Liver (tissue), 3 donors: ENCODE data around the gene FYB1.

Source experiments
- FOXA1 ChIP-seq: IDR thresholded peaks from 2 replicates; pipeline ENCODE4 v1.6.1; 2016; ENCODE audit warnings: antibody characterized with exemption
- GABPA ChIP-seq, 2 donors: IDR thresholded peaks in 1 of 2; conservative IDR thresholded peaks in 1 of 2; 2 replicates each; pipeline ENCODE4 v1.6.1; 2016; ENCODE audit warnings: antibody characterized with exemption in 2 of 2, mild to moderate bottlenecking in 1 of 2, moderate library complexity in 1 of 2
- JUND ChIP-seq, 2 donors: IDR thresholded peaks; 2 replicates each; pipeline ENCODE4 v1.6.1; 2016; ENCODE audit warnings: antibody characterized with exemption in 2 of 2
- RAD21 ChIP-seq, 2 donors: IDR thresholded peaks; 2 replicates each; pipeline ENCODE4 v1.6.1; 2016; ENCODE audit warnings: antibody characterized with exemption in 2 of 2, mild to moderate bottlenecking in 2 of 2
- RXRA ChIP-seq, 2 donors: IDR thresholded peaks; 2 replicates each; pipeline ENCODE4 v1.6.1; 2017 to 2018; ENCODE audit warnings: antibody characterized with exemption in 2 of 2, mild to moderate bottlenecking in 1 of 2
- SP1 ChIP-seq: IDR thresholded peaks from 2 replicates; pipeline ENCODE4 v1.6.1; 2018; ENCODE audit warnings: antibody characterized with exemption, mild to moderate bottlenecking
- TAF1 ChIP-seq: conservative IDR thresholded peaks from 2 replicates; pipeline ENCODE4 v1.6.1; 2016; ENCODE audit warnings: antibody characterized with exemption, mild to moderate bottlenecking
- YY1 ChIP-seq: IDR thresholded peaks from 2 replicates; pipeline ENCODE4 v1.6.1; 2016; ENCODE audit warnings: antibody characterized with exemption, mild to moderate bottlenecking
- TF ChIP-seq, protein P1 (sequence below): fragments of 150-350 bp; IDR thresholded peaks from 2 replicates; pipeline ENCODE4 v1.5.1; 2017; ENCODE audit warnings: improper control_type of control experiment, low read depth, low read length; ENCODE audit not compliant: missing input control
- TF ChIP-seq, protein P2 (sequence below): IDR thresholded peaks from 2 replicates; pipeline ENCODE4 v1.6.1; 2016; ENCODE audit warnings: antibody characterized with exemption
- TF ChIP-seq, protein P3 (sequence below): IDR thresholded peaks from 2 replicates; pipeline ENCODE4 v1.6.1; 2016; ENCODE audit warnings: antibody characterized with exemption, mild to moderate bottlenecking
- donor health status: healthy.
- donor health status: healthy.

DNA sequence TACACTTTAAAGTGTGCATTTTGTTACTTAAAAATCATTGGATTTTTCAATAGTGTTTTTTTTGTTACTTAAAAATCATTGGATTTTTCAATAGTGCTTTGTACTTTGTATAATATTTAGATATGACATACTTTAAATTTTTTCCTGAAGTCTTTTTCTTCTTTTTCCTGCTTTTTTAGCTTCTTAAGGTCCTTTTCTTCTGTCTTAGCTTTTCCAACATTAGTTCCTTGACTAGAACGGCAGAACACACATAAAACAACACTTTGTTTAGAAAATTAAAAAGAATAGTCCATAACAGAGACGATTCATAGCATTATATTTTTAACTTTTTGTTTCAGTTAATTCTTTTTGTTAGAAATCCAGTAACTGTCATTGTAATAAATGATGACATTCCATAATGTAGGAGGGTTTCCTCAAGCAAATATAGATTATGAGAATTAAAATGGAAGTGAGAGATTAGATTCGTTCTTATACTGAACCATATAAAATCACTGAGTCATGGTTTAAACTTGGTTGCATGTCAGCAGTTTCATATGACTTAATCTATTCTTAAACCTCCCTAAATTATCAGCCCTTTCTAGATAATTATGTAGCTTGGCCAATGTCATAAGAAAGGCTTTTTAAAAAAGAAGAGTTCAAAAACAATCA lies 99.8 kb downstream of the FYB1 start:
- TF ChIP-seq, protein P1, sequence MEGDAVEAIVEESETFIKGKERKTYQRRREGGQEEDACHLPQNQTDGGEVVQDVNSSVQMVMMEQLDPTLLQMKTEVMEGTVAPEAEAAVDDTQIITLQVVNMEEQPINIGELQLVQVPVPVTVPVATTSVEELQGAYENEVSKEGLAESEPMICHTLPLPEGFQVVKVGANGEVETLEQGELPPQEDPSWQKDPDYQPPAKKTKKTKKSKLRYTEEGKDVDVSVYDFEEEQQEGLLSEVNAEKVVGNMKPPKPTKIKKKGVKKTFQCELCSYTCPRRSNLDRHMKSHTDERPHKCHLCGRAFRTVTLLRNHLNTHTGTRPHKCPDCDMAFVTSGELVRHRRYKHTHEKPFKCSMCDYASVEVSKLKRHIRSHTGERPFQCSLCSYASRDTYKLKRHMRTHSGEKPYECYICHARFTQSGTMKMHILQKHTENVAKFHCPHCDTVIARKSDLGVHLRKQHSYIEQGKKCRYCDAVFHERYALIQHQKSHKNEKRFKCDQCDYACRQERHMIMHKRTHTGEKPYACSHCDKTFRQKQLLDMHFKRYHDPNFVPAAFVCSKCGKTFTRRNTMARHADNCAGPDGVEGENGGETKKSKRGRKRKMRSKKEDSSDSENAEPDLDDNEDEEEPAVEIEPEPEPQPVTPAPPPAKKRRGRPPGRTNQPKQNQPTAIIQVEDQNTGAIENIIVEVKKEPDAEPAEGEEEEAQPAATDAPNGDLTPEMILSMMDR: no peak
- TF ChIP-seq JUND (IDR thresholded peaks at IDR 0.05) (no peak), GABPA (IDR thresholded peaks at IDR 0.05 in 1 of 2, conservative IDR thresholded peaks at IDR 0.05 in 1 of 2) (no peak), YY1 (no peak), RAD21 (IDR thresholded peaks at IDR 0.05) (no peak), FOXA1 (no peak), RXRA (IDR thresholded peaks at IDR 0.05) (no peak), TAF1 (no peak), SP1 (no peak)
- TF ChIP-seq, protein P2, sequence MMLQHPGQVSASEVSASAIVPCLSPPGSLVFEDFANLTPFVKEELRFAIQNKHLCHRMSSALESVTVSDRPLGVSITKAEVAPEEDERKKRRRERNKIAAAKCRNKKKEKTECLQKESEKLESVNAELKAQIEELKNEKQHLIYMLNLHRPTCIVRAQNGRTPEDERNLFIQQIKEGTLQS: no peak
- TF ChIP-seq, protein P3, sequence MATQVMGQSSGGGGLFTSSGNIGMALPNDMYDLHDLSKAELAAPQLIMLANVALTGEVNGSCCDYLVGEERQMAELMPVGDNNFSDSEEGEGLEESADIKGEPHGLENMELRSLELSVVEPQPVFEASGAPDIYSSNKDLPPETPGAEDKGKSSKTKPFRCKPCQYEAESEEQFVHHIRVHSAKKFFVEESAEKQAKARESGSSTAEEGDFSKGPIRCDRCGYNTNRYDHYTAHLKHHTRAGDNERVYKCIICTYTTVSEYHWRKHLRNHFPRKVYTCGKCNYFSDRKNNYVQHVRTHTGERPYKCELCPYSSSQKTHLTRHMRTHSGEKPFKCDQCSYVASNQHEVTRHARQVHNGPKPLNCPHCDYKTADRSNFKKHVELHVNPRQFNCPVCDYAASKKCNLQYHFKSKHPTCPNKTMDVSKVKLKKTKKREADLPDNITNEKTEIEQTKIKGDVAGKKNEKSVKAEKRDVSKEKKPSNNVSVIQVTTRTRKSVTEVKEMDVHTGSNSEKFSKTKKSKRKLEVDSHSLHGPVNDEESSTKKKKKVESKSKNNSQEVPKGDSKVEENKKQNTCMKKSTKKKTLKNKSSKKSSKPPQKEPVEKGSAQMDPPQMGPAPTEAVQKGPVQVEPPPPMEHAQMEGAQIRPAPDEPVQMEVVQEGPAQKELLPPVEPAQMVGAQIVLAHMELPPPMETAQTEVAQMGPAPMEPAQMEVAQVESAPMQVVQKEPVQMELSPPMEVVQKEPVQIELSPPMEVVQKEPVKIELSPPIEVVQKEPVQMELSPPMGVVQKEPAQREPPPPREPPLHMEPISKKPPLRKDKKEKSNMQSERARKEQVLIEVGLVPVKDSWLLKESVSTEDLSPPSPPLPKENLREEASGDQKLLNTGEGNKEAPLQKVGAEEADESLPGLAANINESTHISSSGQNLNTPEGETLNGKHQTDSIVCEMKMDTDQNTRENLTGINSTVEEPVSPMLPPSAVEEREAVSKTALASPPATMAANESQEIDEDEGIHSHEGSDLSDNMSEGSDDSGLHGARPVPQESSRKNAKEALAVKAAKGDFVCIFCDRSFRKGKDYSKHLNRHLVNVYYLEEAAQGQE: no peak
